ENCODE measurements around the gene GLDN.

Gene GLDN

GRCh38 chr15:51369451-51369761, 28.0 kb downstream of the GLDN start:
- ChIA-PET POLR2A (ENCODE audit: low non-redundant PET) (no interaction called here), CTCF (interaction anchor here (0.6 to 1.5 kb wide), 3 partner anchors 83 to 228 kb away, joined by 3 to 5 read pairs (median 3); no protein-coding TSS in a partner anchor)
- no peak overlapping the region for H3K27ac ChIP-seq
- TF ChIP-seq, protein P1, sequence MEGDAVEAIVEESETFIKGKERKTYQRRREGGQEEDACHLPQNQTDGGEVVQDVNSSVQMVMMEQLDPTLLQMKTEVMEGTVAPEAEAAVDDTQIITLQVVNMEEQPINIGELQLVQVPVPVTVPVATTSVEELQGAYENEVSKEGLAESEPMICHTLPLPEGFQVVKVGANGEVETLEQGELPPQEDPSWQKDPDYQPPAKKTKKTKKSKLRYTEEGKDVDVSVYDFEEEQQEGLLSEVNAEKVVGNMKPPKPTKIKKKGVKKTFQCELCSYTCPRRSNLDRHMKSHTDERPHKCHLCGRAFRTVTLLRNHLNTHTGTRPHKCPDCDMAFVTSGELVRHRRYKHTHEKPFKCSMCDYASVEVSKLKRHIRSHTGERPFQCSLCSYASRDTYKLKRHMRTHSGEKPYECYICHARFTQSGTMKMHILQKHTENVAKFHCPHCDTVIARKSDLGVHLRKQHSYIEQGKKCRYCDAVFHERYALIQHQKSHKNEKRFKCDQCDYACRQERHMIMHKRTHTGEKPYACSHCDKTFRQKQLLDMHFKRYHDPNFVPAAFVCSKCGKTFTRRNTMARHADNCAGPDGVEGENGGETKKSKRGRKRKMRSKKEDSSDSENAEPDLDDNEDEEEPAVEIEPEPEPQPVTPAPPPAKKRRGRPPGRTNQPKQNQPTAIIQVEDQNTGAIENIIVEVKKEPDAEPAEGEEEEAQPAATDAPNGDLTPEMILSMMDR (conservative IDR thresholded peaks at IDR 0.05; ENCODE audit: low read depth) = no peak
- DNase-seq (ENCODE audit: low spot score) = no peak

- TF ChIP-seq, protein P1 (conservative IDR thresholded peaks at IDR 0.05; ENCODE audit: low read depth) = no peak
- H3K27ac ChIP-seq = no peak overlapping the region
- no peak for DNase-seq (ENCODE audit: low spot score)
- ChIA-PET CTCF (interaction anchor here (0.8 kb wide), 1 partner anchor 32 kb away, joined by 4 read pairs; no protein-coding TSS in a partner anchor), POLR2A (ENCODE audit: low non-redundant PET) (no interaction called here)
Measured at GRCh38 chr15:51371266-51371665, 29.8 kb downstream of the GLDN start.

- no peak overlapping the region for H3K27ac ChIP-seq
- no peak for DNase-seq (ENCODE audit: low spot score)
- POLR2A ChIA-PET (ENCODE audit: low non-redundant PET) = no interaction called here
- CTCF ChIA-PET = interaction anchor here (0.6 to 1.5 kb wide), 3 partner anchors 211 to 352 kb away, joined by 3 to 8 read pairs (median 7); no protein-coding TSS in a partner anchor
- TF ChIP-seq, protein P1 (conservative IDR thresholded peaks at IDR 0.05; ENCODE audit: low read depth) = no peak
Measured at GRCh38 chr15:51374131-51374530, 32.7 kb downstream of the GLDN start.

DNA sequence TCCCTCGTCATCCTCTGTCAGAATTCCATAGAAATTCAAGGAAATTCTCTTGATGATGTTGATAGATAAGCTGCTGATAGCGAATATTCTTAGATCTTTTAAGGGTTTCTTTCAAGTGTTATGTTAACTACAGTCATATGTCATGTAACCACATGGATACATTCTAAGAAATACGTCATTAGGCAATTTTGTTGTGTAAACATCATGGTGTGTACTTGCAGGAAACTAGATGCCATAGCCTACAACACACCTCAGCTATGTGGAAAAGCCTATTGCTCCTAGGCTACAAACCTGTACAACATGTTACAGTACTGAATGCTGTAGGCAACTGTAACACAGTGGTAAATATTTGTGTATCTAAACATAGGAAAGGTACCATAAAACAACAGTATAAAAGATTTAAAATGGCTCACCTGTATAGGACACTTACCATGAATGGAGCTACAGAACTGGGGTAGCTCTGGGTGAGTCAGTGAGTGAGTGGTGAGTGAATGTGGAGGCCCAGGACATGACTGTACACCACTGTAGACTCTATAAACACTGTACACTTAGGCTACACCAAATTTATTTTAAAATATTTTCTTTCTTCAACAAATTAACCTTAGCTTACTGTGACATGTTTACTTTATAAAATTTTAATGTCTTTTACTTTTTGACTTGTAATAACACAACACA, 34.6 kb downstream of the GLDN start:
- TF ChIP-seq, protein P1 (conservative IDR thresholded peaks at IDR 0.05; ENCODE audit: low read depth) = no peak
- ChIA-PET CTCF (interaction anchor here (0.5 to 1.1 kb wide), 2 partner anchors 27 to 213 kb away, joined by 3 to 5 read pairs; no protein-coding TSS in a partner anchor), POLR2A (ENCODE audit: low non-redundant PET) (no interaction called here)

GRCh38 chr15:51377038-51377786, 35.8 kb downstream of the GLDN start:
- no peak for DNase-seq (ENCODE audit: low spot score)
- no peak overlapping the region for H3K27ac ChIP-seq
- POLR2A ChIA-PET (ENCODE audit: low non-redundant PET) = no interaction called here
- TF ChIP-seq, protein P1 (conservative IDR thresholded peaks at IDR 0.05; ENCODE audit: low read depth) = no peak
- CTCF ChIA-PET = interaction anchor here (1.1 kb wide), 1 partner anchor 214 kb away, joined by 5 read pairs; no protein-coding TSS in a partner anchor

More for the DNA sequence above, 34.6 kb downstream of the GLDN start:
- DNase-seq (ENCODE audit: low spot score) = no peak
- H3K27ac ChIP-seq = no peak overlapping the region

GRCh38 chr15:51378406-51378805, 37.0 kb downstream of the GLDN start:
- H3K27ac ChIP-seq = no peak overlapping the region
- TF ChIP-seq, protein P1 (conservative IDR thresholded peaks at IDR 0.05; ENCODE audit: low read depth) = no peak
- ChIA-PET POLR2A (ENCODE audit: low non-redundant PET) (no interaction called here), CTCF (interaction anchor here (2.0 kb wide), 1 partner anchor 216 kb away, joined by 11 read pairs; no protein-coding TSS in a partner anchor)
- DNase-seq (ENCODE audit: low spot score) = no peak

All from RWPE1 (cell line).